Measurements from ENCODE around the gene MMP17.

MMP17 gene

DNA sequence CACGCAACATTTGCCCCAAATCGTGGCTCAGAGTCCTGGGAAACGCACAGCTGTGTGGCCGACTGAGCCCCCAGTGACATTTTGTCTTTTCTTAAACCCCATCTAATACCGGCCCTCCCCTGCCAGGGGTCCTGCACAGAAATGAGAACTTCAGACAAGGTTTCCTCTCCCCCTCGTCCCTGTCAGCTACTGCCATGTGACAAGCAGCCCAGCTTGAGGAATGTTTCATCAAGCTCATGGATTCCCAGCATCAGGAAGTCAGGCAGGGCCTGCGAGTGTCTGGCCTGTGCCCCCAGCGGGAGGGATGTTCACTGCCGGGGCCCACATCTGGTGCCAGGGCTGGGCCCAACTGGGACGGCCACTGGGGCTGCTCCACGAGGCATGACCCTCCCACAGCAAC, 15.9 kb downstream of the MMP17 start:
- no peaks in the 10 kb centered on the region for H3K4me1 ChIP-seq (ENCODE audit: control insufficient read depth, low read depth, low read length)
- H3K4me3 ChIP-seq (ENCODE audit: low read length), result no peak overlapping the region
- peaks cover 48% of the 10 kb centered on the region for H3K36me3 ChIP-seq (ENCODE audit: control insufficient read depth, low read depth, low read length)
- no peak overlapping the region for H3K9ac ChIP-seq (ENCODE audit: low read length)
- no peaks in the 10 kb centered on the region for H3K27me3 ChIP-seq (ENCODE audit: control insufficient read depth, insufficient read depth, low read length)
- H3K27ac ChIP-seq (ENCODE audit: low read length), result no peak overlapping the region
- H3K9me3 ChIP-seq (ENCODE audit: control insufficient read depth, low read depth, low read length), result no peaks in the 10 kb centered on the region

DNA sequence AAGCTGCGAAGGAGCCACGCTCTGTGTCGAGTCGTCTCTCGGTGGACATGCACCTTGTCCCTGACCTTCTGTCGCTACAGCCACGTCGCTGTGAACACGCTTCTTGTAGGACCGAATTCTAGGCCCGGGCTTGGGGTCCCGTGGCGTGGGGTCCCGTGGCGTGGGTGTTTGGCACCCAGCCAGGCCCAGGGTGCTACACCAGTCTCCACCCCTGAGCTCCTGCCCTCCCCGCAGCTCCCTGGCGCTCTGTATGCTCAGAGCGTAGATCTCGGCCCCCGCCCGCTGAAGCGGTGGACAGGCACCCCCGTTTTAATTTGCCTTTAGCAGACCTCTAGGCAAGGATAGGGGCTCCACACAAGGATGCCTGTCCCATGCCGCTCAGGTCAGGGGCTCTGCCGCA, 16.5 kb downstream of the MMP17 start:
- Histone ChIP-seq H3K27ac (ENCODE audit: low read length) (no peak overlapping the region), H3K36me3 (ENCODE audit: control insufficient read depth, low read depth, low read length) (peaks cover 48% of the 10 kb centered on the region), H3K9ac (ENCODE audit: low read length) (no peak overlapping the region)

DNA sequence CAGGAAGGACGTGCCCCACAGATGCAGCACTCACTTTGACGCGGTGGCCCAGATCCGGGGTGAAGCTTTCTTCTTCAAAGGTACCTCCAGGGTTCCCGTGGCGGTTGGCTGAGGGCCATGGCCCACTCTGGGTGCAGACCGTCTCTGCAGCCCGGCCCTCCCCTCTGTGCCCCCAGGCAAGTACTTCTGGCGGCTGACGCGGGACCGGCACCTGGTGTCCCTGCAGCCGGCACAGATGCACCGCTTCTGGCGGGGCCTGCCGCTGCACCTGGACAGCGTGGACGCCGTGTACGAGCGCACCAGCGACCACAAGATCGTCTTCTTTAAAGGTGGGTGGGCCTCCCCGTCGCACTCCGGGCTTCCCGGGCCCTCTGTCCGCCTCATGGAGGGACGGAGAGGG, 16.9 kb downstream of the MMP17 start:
- Histone ChIP-seq H3K9ac (ENCODE audit: low read length) (no peak overlapping the region), H3K36me3 (ENCODE audit: control insufficient read depth, low read depth, low read length) (peaks cover 48% of the 10 kb centered on the region), H3K4me1 (ENCODE audit: control insufficient read depth, low read depth, low read length) (no peaks in the 10 kb centered on the region), H3K9me3 (ENCODE audit: control insufficient read depth, low read depth, low read length) (no peaks in the 10 kb centered on the region), H3K27me3 (ENCODE audit: control insufficient read depth, insufficient read depth, low read length) (no peaks in the 10 kb centered on the region), H3K27ac (ENCODE audit: low read length) (no peak overlapping the region), H3K4me3 (ENCODE audit: low read length) (no peak overlapping the region)

More for the DNA sequence above, 16.5 kb downstream of the MMP17 start:
- H3K9me3 ChIP-seq (ENCODE audit: control insufficient read depth, low read depth, low read length), result no peaks in the 10 kb centered on the region
- no peaks in the 10 kb centered on the region for H3K27me3 ChIP-seq (ENCODE audit: control insufficient read depth, insufficient read depth, low read length)
- no peak overlapping the region for H3K4me3 ChIP-seq (ENCODE audit: low read length)
- no peaks in the 10 kb centered on the region for H3K4me1 ChIP-seq (ENCODE audit: control insufficient read depth, low read depth, low read length)

DNA sequence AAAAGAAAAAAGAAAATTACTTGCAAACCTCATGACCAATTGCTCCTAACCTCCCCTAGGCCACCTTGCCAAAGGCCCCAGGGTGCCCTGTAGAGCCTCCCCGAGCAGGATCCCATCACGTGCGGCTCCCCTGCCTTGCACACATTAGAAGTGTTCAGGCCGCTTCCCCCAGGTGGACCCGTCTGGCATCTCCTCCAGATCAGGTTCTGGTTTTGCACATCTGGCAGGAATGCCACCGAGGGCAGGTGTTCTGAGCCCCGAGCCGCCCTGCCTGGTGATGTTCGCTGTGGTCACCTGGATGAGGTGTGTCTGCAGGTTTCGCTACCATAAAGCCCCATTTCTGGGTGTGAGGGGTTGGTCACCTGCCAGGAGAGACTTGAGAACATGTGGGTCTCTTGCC, 19.3 kb downstream of the MMP17 start:
- no peak overlapping the region for H3K4me3 ChIP-seq (ENCODE audit: low read length)
- H3K27me3 ChIP-seq (ENCODE audit: control insufficient read depth, insufficient read depth, low read length), result no peaks in the 10 kb centered on the region
- H3K27ac ChIP-seq (ENCODE audit: low read length), result no peak overlapping the region
- no peaks in the 10 kb centered on the region for H3K9me3 ChIP-seq (ENCODE audit: control insufficient read depth, low read depth, low read length)
- H3K9ac ChIP-seq (ENCODE audit: low read length), result no peak overlapping the region
- H3K4me1 ChIP-seq (ENCODE audit: control insufficient read depth, low read depth, low read length), result no peaks in the 10 kb centered on the region
- H3K36me3 ChIP-seq (ENCODE audit: control insufficient read depth, low read depth, low read length), result peaks cover 36% of the 10 kb centered on the region

DNA sequence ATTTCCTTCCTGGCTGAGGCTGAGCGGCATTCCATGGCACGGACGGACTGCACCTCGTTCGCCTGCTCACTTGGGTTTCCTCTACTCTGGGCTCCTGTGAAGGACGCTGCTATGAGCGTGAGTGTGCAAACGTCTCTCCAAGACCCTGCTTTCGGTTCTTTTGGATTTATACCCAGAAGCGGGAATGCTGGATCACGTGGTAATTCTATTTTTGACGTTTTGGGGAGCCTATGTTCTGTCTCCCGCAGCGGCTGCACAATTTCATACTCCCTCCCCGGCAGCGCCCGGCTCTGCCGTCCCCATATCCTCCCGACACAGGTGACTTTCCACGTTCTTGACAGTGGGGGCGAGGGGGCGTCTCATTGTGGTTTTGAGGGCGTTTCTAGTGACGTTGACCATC, 20.6 kb downstream of the MMP17 start:
- no peak overlapping the region for H3K9ac ChIP-seq (ENCODE audit: low read length)
- H3K9me3 ChIP-seq (ENCODE audit: control insufficient read depth, low read depth, low read length), result no peaks in the 10 kb centered on the region
- H3K4me1 ChIP-seq (ENCODE audit: control insufficient read depth, low read depth, low read length), result no peaks in the 10 kb centered on the region
- H3K27ac ChIP-seq (ENCODE audit: low read length), result no peak overlapping the region
- H3K36me3 ChIP-seq (ENCODE audit: control insufficient read depth, low read depth, low read length), result peaks cover 30% of the 10 kb centered on the region
- no peak overlapping the region for H3K4me3 ChIP-seq (ENCODE audit: low read length)
- H3K27me3 ChIP-seq (ENCODE audit: control insufficient read depth, insufficient read depth, low read length), result no peaks in the 10 kb centered on the region

DNA sequence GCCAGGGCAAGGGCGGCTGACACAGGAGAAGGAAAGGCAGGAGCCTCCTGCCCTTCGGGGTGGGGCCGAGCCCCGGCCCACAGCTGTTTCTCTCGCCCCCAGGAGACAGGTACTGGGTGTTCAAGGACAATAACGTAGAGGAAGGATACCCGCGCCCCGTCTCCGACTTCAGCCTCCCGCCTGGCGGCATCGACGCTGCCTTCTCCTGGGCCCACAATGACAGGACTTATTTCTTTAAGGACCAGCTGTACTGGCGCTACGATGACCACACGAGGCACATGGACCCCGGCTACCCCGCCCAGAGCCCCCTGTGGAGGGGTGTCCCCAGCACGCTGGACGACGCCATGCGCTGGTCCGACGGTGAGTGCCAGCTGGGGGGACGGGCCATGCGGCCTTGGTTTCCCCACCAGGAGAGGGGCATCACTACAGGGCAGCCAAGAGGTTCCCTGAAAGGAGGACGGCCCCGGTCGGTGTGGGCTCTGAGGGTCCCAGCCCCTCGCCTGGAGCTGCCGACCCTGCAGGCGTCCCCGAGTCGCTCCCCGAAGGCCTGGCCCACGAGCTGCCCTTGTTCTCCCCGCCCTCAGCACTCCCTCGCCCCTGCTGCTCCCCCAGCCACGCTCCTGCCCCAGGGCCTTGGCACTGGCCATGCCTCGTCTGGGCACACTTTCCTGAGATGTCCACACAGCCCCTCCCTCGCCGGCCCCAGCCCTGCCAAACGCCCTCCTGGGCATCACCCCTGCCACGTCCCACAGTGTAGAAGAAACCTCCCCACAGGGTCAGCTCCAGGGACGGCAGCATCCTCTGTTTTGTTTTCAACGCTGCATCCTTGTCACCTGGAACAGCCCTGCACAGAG, 21.7 kb downstream of the MMP17 start:
- Histone ChIP-seq H3K36me3 (ENCODE audit: control insufficient read depth, low read depth, low read length) (peaks cover 22% of the 10 kb centered on the region), H3K4me1 (ENCODE audit: control insufficient read depth, low read depth, low read length) (no peaks in the 10 kb centered on the region), H3K27me3 (ENCODE audit: control insufficient read depth, insufficient read depth, low read length) (no peaks in the 10 kb centered on the region), H3K27ac (ENCODE audit: low read length) (no peak overlapping the region), H3K9ac (ENCODE audit: low read length) (no peak overlapping the region), H3K9me3 (ENCODE audit: control insufficient read depth, low read depth, low read length) (no peaks in the 10 kb centered on the region), H3K4me3 (ENCODE audit: low read length) (no peak overlapping the region)

DNA sequence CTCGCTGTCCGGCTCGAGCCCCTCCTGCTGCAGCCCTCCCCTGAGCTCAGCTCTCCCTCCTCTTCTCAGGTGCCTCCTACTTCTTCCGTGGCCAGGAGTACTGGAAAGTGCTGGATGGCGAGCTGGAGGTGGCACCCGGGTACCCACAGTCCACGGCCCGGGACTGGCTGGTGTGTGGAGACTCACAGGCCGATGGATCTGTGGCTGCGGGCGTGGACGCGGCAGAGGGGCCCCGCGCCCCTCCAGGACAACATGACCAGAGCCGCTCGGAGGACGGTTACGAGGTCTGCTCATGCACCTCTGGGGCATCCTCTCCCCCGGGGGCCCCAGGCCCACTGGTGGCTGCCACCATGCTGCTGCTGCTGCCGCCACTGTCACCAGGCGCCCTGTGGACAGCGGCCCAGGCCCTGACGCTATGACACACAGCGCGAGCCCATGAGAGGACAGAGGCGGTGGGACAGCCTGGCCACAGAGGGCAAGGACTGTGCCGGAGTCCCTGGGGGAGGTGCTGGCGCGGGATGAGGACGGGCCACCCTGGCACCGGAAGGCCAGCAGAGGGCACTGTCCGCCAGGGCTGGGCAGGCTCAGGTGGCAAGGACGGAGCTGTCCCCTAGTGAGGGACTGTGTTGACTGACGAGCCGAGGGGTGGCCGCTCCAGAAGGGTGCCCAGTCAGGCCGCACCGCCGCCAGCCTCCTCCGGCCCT, 22.8 kb downstream of the MMP17 start:
- peaks cover under 1% of the 10 kb centered on the region for H3K4me1 ChIP-seq (ENCODE audit: control insufficient read depth, low read depth, low read length)
- H3K36me3 ChIP-seq (ENCODE audit: control insufficient read depth, low read depth, low read length), result peaks cover 17% of the 10 kb centered on the region
- peaks cover 3% of the 10 kb centered on the region for H3K27me3 ChIP-seq (ENCODE audit: control insufficient read depth, insufficient read depth, low read length)
- H3K9me3 ChIP-seq (ENCODE audit: control insufficient read depth, low read depth, low read length), result no peaks in the 10 kb centered on the region
- H3K9ac ChIP-seq (ENCODE audit: low read length), result no peak overlapping the region
- no peak overlapping the region for H3K27ac ChIP-seq (ENCODE audit: low read length)
- no peak overlapping the region for H3K4me3 ChIP-seq (ENCODE audit: low read length)

DNA sequence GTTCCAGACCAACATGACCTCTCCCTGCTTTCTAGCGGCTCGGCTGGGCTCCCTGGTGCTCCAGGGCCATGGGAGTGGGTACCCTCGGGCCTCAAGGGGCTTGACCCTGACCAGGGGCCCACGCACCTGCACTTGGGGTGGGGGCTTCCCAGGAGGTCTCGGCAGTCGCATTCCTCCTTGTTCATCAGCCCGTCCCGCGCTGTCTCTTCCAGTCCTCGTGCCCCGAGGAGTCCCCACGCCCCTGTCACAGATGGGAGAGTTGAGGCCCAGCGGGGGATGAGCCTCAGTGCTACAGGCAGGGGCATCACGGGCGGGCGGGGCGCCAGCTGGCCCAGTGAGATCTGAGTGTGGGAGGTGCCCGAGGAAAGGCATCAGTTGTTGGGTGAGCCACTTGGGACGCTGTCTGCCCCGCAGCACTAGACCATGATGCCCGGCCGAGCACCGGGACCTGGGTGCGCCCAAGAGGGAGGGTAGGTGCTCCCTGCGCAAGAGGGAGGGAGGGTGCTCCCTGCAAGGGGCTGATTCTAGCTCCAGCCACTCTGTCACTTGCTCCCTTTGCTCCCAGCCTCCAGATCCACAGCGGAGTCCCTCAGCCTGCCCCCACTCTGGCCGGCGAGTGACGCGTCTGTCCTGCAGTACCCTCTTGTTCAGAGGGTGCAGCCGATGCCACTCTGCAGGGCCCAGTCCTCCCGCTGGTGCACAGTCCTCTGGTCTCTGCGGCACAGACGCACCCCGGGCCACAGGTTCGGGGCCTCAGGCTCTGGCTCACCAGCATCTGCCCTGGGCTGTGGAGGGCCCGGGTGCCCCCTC, 23.8 kb downstream of the MMP17 start:
- Histone ChIP-seq H3K36me3 (ENCODE audit: control insufficient read depth, low read depth, low read length) (peaks cover 10% of the 10 kb centered on the region), H3K9ac (ENCODE audit: low read length) (no peak overlapping the region), H3K4me3 (ENCODE audit: low read length) (no peak overlapping the region), H3K27ac (ENCODE audit: low read length) (no peak overlapping the region), H3K4me1 (ENCODE audit: control insufficient read depth, low read depth, low read length) (peaks cover 5% of the 10 kb centered on the region), H3K9me3 (ENCODE audit: control insufficient read depth, low read depth, low read length) (no peaks in the 10 kb centered on the region), H3K27me3 (ENCODE audit: control insufficient read depth, insufficient read depth, low read length) (peaks cover 9% of the 10 kb centered on the region)

DNA sequence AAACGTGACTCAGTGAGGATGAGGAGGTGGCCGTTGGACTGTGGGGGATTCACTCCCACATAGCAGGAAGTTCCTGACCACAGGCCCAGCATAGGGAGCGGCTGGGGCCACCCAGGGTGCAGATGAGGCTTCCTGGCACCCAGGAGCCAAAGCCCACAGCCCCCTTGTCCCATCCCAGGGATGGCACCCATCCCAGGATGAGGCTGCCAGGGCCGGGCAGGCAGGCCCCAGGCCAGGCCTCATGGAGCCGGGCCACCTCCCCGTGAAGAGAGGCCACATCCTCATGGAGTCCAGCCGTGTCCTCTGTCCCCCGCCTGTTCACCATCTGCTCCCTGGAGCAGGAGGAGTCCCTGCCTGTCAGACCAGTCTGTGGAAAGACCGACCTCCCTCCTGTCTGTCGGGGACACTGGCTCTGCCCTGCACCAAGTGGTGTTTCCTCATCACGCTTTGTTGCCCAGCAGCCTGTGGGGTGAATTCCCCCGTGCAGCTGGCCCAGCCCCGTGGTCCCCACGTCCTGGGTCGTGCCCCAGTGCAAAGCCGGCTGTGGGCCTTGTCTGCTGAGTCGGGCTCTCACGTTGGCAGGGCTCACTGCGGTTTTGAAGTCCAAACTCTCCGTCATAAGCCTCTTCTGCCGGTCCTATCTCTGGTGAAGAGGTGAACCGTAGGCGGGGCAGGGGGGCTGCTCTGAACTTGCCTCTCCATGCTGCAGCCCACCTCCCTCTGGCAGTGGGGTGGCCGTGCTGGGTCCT, 24.5 kb downstream of the MMP17 start:
- Histone ChIP-seq H3K4me3 (ENCODE audit: low read length) (no peak overlapping the region), H3K4me1 (ENCODE audit: control insufficient read depth, low read depth, low read length) (peaks cover 5% of the 10 kb centered on the region), H3K36me3 (ENCODE audit: control insufficient read depth, low read depth, low read length) (peaks cover 10% of the 10 kb centered on the region), H3K9me3 (ENCODE audit: control insufficient read depth, low read depth, low read length) (no peaks in the 10 kb centered on the region), H3K27me3 (ENCODE audit: control insufficient read depth, insufficient read depth, low read length) (peaks cover 9% of the 10 kb centered on the region), H3K27ac (ENCODE audit: low read length) (no peak overlapping the region), H3K9ac (ENCODE audit: low read length) (no peak overlapping the region)

DNA sequence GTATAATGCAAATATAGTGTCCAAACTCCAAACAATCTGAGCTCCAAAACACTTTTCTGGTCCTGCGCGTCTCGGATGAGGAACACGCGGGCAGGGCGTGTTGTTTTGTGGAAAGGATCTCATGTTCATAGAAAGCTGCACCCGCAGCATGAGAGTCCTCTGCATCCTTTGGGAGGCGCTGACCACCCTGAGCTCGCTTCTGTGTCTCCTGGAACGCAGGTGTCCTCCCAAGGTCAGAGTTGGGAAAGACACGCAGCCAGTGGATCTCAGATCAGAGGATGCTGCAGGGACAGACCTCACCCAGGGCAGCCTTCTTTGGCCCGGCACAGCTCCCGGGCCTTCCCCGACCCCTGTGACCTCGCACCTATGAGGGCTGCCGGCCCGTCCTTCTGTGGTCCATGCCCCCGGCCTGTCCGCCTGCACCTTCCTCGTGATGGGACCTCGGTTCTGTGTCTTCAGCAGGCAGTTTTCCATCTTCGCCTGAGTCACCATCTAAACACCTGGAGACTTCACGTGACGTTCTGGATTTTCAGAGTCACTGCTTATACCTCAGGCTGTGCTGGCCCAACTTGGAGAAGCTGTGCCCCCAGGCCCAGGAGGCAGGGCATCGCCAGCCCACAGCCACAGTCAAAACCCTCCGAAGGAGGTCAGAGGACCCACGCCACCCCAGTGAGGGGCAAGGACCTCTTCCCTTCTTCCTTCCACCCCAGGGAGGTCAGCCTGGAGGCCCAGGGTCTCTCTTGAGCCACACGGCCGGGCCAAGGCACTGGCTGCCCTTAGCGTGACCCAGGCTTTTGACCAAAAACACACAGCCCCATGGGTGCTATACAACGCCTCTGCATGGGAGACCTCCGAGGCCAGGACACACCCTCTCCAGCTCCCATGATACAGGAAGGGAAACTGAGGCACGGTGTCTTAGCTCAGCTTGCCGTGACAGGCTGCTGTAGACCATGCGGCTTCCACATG, 25.9 kb downstream of the MMP17 start:
- Histone ChIP-seq H3K27ac (ENCODE audit: low read length) (no peak overlapping the region), H3K4me1 (ENCODE audit: control insufficient read depth, low read depth, low read length) (peaks cover 5% of the 10 kb centered on the region), H3K9me3 (ENCODE audit: control insufficient read depth, low read depth, low read length) (no peaks in the 10 kb centered on the region), H3K9ac (ENCODE audit: low read length) (no peak overlapping the region), H3K4me3 (ENCODE audit: low read length) (no peak overlapping the region), H3K27me3 (ENCODE audit: control insufficient read depth, insufficient read depth, low read length) (peaks cover 13% of the 10 kb centered on the region), H3K36me3 (ENCODE audit: control insufficient read depth, low read depth, low read length) (peaks cover 6% of the 10 kb centered on the region)

Data from iPS-18a (cell line).